GM15510 (cell line): Measurements from ENCODE around the gene RSU1.

Source experiments
- POLR2A ChIP-seq: IDR thresholded peaks from 3 replicates; pipeline ENCODE4 v1.6.1; 2011; ENCODE audit warnings: borderline replicate concordance; ENCODE audit not compliant: insufficient read length; ENCODE audit errors: extremely low read depth

Gene RSU1

GRCh38 chr10:16742165-16742960, 74.9 kb downstream of the RSU1 start:
- TF ChIP-seq POLR2A: no peak

GRCh38 chr10:16741540-16741939, 75.7 kb downstream of the RSU1 start:
- TF ChIP-seq POLR2A: no peak

- no peak for TF ChIP-seq POLR2A
Measured at GRCh38 chr10:16737420-16737819, 79.8 kb downstream of the RSU1 start.

- no peak for TF ChIP-seq POLR2A
Measured at GRCh38 chr10:16735671-16736070, 81.6 kb downstream of the RSU1 start.

- TF ChIP-seq POLR2A: no peak
Measured at GRCh38 chr10:16732376-16732775, 84.8 kb downstream of the RSU1 start.

- no peak for TF ChIP-seq POLR2A
Measured at GRCh38 chr10:16728266-16728665, 89.0 kb downstream of the RSU1 start.

GRCh38 chr10:16727666-16728065, 89.6 kb downstream of the RSU1 start:
- TF ChIP-seq POLR2A: no peak

- TF ChIP-seq POLR2A: no peak
Measured at GRCh38 chr10:16724509-16724908, 92.7 kb downstream of the RSU1 start.

GRCh38 chr10:16720812-16721211, 96.4 kb downstream of the RSU1 start:
- no peak for TF ChIP-seq POLR2A

GRCh38 chr10:16717622-16718395, 99.4 kb downstream of the RSU1 start:
- no peak for TF ChIP-seq POLR2A

- TF ChIP-seq POLR2A: no peak
Measured at GRCh38 chr10:16716051-16716450, 101.2 kb downstream of the RSU1 start.

- no peak for TF ChIP-seq POLR2A
Measured at GRCh38 chr10:16713290-16713689, 103.9 kb downstream of the RSU1 start.

- no peak for TF ChIP-seq POLR2A
Measured at GRCh38 chr10:16712883-16713282, 104.3 kb downstream of the RSU1 start.

GRCh38 chr10:16700331-16700730, 116.9 kb downstream of the RSU1 start:
- TF ChIP-seq POLR2A: no peak

- TF ChIP-seq POLR2A: no peak
Measured at GRCh38 chr10:16699435-16700057, 117.7 kb downstream of the RSU1 start.
